SK-N-SH treated with all-trans-retinoic acid at 6 μM for 48 hours (cell line): ENCODE measurements around the gene IRGQ.

ENCODE experiments used
- ATAC-seq: fragments of 200-7000 bp; cut with Tn5 transposase; 3 replicates; pipeline ENCODE4 v1.9.1; 2020; ENCODE audit warnings: mild to moderate bottlenecking, moderate library complexity
- ARNTL ChIP-seq: fragments of 450-650 bp; formaldehyde crosslinking; IDR thresholded peaks from 2 replicates; pipeline ENCODE4 v1.5.0; 2020; ENCODE audit warnings: low read depth, mild to moderate bottlenecking, moderate library complexity, borderline replicate concordance
- BACH2 ChIP-seq: fragments of 250-450 bp; sonication (Bioruptor Pico); IDR thresholded peaks from 2 replicates; pipeline ENCODE4 v1.9.0; 2021; ENCODE audit warnings: mild to moderate bottlenecking, borderline replicate concordance
- CREB5 ChIP-seq: fragments of 250-450 bp; sonication (Bioruptor Pico); IDR thresholded peaks from 2 replicates; pipeline ENCODE4 v1.5.1; 2020; ENCODE audit warnings: low read depth, mild to moderate bottlenecking, moderate library complexity
- CSDC2 ChIP-seq: fragments of 250-450 bp; sonication (Bioruptor Pico); IDR thresholded peaks from 2 replicates; pipeline ENCODE4 v1.5.0; 2020; ENCODE audit warnings: mild to moderate bottlenecking, moderate library complexity
- CSRNP3 ChIP-seq: fragments of 250-450 bp; sonication (Bioruptor Pico); IDR thresholded peaks from 2 replicates; pipeline ENCODE4 v1.5.1; 2021; ENCODE audit warnings: mild to moderate bottlenecking, moderate library complexity
- ESRRG ChIP-seq: fragments of 250-450 bp; sonication (Bioruptor Pico); IDR thresholded peaks from 2 replicates; pipeline ENCODE4 v1.6.1; 2021; ENCODE audit warnings: mild to moderate bottlenecking
- GLIS3 ChIP-seq: fragments of 250-450 bp; sonication (Bioruptor Pico); IDR thresholded peaks from 2 replicates; pipeline ENCODE4 v1.5.0; 2020; ENCODE audit warnings: mild to moderate bottlenecking, moderate library complexity
- ISL1 ChIP-seq: fragments of 250-450 bp; sonication (Bioruptor Pico); IDR thresholded peaks from 2 replicates; pipeline ENCODE4 v2.1.2; 2022; ENCODE audit warnings: mild to moderate bottlenecking, moderate library complexity
- OSR1 ChIP-seq: fragments of 250-450 bp; sonication (Bioruptor Pico); IDR thresholded peaks from 2 replicates; pipeline ENCODE4 v1.8.0; 2022; ENCODE audit warnings: moderate library complexity, mild to moderate bottlenecking, inconsistent platforms
- PPARA ChIP-seq: fragments of 250-450 bp; sonication (Bioruptor Pico); IDR thresholded peaks from 2 replicates; pipeline ENCODE4 v1.5.0; 2020; ENCODE audit warnings: mild to moderate bottlenecking, borderline replicate concordance
- RARB ChIP-seq: fragments of 250-450 bp; sonication (Bioruptor Pico); IDR thresholded peaks from 2 replicates; pipeline ENCODE4 v1.8.0; 2021; ENCODE audit warnings: mild to moderate bottlenecking, moderate library complexity
- SNAI2 ChIP-seq: fragments of 250-450 bp; sonication (Bioruptor Pico); IDR thresholded peaks from 2 replicates; pipeline ENCODE4 v1.5.0; 2020; ENCODE audit warnings: mild to moderate bottlenecking, moderate library complexity
- TCF4 ChIP-seq: fragments of 250-450 bp; sonication (Bioruptor Pico); IDR thresholded peaks from 2 replicates; pipeline ENCODE4 v1.8.0; 2021; ENCODE audit warnings: mild to moderate bottlenecking, moderate library complexity, borderline replicate concordance
- TOX ChIP-seq: fragments of 250-450 bp; sonication (Bioruptor Pico); IDR thresholded peaks from 2 replicates; pipeline ENCODE4 v1.8.0; 2021; ENCODE audit warnings: mild to moderate bottlenecking, moderate library complexity, borderline replicate concordance
- TSHZ2 ChIP-seq: fragments of 250-450 bp; sonication (Bioruptor Pico); IDR thresholded peaks from 2 replicates; pipeline ENCODE4 v1.5.0; 2020; ENCODE audit warnings: mild to moderate bottlenecking, moderate library complexity
- ZC3H10 ChIP-seq: fragments of 250-450 bp; sonication (Bioruptor Pico); IDR thresholded peaks from 2 replicates; pipeline ENCODE4 v1.5.1; 2021; ENCODE audit warnings: mild to moderate bottlenecking, moderate library complexity
- ZFP3 ChIP-seq: fragments of 250-450 bp; sonication (Bioruptor Pico); IDR thresholded peaks from 2 replicates; pipeline ENCODE4 v1.5.0; 2020; ENCODE audit warnings: mild to moderate bottlenecking, moderate library complexity
- ZFP30 ChIP-seq: fragments of 450-650 bp; formaldehyde crosslinking; IDR thresholded peaks from 2 replicates; pipeline ENCODE4 v1.5.0; 2022; ENCODE audit warnings: mild to moderate bottlenecking, moderate library complexity
- ZNF565 ChIP-seq: fragments of 450-650 bp; formaldehyde crosslinking; conservative IDR thresholded peaks from 2 replicates; pipeline ENCODE4 v1.5.0; 2020; ENCODE audit warnings: low read depth, mild to moderate bottlenecking, moderate library complexity
- ZNF70 ChIP-seq: fragments of 450-650 bp; formaldehyde crosslinking; IDR thresholded peaks from 2 replicates; pipeline ENCODE4 v1.5.0; 2020; ENCODE audit warnings: mild to moderate bottlenecking, moderate library complexity
- ZNF8 ChIP-seq: fragments of 450-650 bp; formaldehyde crosslinking; IDR thresholded peaks from 2 replicates; pipeline ENCODE4 v1.5.0; 2020; ENCODE audit warnings: mild to moderate bottlenecking, moderate library complexity
- TF ChIP-seq, protein P1 (sequence below): fragments of 250-450 bp; sonication (Bioruptor Pico); IDR thresholded peaks from 2 replicates; pipeline ENCODE4 v1.8.0; 2021; ENCODE audit warnings: low read depth, mild to moderate bottlenecking, moderate library complexity, borderline replicate concordance

Gene IRGQ

GRCh38 chr19:43575156-43575950 is 20.6 kb downstream of the IRGQ start, which contains the start of the genes PINLYP and XRCC1:
PINLYP (plus strand) TSS chr19:43575801; CDS start chr19:43577192, 1,391 bp downstream.
XRCC1 (minus strand) TSS chr19:43575527; CDS start chr19:43575458, 69 bp downstream.
- TF ChIP-seq RARB (CRISPR knock-in tag) (no peak), CSRNP3 (CRISPR knock-in tag) (no peak), CREB5 (no peak), ZNF565 (CRISPR knock-in tag) (no peak), SNAI2 (CRISPR knock-in tag) (no peak), CSDC2 (no peak), ZFP30 (no peak), PPARA (CRISPR knock-in tag) (no peak), ARNTL (CRISPR knock-in tag) (no peak), ZNF70 (no peak), ZC3H10 (no peak), OSR1 (CRISPR knock-in tag) (no peak), GLIS3 (CRISPR knock-in tag) (no peak), TSHZ2 (CRISPR knock-in tag) (no peak), TCF4 (CRISPR knock-in tag) (no peak), BACH2 (CRISPR knock-in tag) (no peak), ZFP3 (CRISPR knock-in tag) (no peak)
- TF ChIP-seq, protein P1, sequence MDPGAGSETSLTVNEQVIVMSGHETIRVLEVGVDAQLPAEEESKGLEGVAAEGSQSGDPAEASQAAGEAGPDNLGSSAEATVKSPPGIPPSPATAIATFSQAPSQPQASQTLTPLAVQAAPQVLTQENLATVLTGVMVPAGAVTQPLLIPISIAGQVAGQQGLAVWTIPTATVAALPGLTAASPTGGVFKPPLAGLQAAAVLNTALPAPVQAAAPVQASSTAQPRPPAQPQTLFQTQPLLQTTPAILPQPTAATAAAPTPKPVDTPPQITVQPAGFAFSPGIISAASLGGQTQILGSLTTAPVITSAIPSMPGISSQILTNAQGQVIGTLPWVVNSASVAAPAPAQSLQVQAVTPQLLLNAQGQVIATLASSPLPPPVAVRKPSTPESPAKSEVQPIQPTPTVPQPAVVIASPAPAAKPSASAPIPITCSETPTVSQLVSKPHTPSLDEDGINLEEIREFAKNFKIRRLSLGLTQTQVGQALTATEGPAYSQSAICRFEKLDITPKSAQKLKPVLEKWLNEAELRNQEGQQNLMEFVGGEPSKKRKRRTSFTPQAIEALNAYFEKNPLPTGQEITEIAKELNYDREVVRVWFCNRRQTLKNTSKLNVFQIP (CRISPR knock-in tag), result no peak
- ATAC-seq, result peak; percentile 97

- no peak; the same call in 2 of the 3 replicates for ATAC-seq
- TF ChIP-seq ISL1 (CRISPR knock-in tag) (no peak), ZNF70 (peak; percentile 86)
- TF ChIP-seq, protein P1 (CRISPR knock-in tag), result no peak
These were observed 21.3 kb downstream of the IRGQ start for GRCh38 chr19:43574424-43575155.

GRCh38 chr19:43572171-43572588 is 23.8 kb downstream of the IRGQ start:
- no peak for ATAC-seq
- TF ChIP-seq TOX (CRISPR knock-in tag), result no peak
- no peak for TF ChIP-seq ZNF8 (CRISPR knock-in tag)
- TF ChIP-seq ZFP3 (CRISPR knock-in tag), result no peak
- no peak for TF ChIP-seq ESRRG (CRISPR knock-in tag)
- TF ChIP-seq TSHZ2 (CRISPR knock-in tag), result no peak
- no peak for TF ChIP-seq PPARA (CRISPR knock-in tag)
- TF ChIP-seq ZNF565 (CRISPR knock-in tag), result no peak
- TF ChIP-seq, all 23 proteins: peak for 0
